ENCODE measurements around the gene NELFB. TPM values are rescaled to one million over a fixed set of nuclear protein-coding genes. Genes with fewer than 3 reads are reported as not detected.

NELFB gene
- total and polyA plus RNA-seq, 2 of the 4 experiments (the other 2 are of a cell fraction), result 36.9 to 66.0 TPM

DNA sequence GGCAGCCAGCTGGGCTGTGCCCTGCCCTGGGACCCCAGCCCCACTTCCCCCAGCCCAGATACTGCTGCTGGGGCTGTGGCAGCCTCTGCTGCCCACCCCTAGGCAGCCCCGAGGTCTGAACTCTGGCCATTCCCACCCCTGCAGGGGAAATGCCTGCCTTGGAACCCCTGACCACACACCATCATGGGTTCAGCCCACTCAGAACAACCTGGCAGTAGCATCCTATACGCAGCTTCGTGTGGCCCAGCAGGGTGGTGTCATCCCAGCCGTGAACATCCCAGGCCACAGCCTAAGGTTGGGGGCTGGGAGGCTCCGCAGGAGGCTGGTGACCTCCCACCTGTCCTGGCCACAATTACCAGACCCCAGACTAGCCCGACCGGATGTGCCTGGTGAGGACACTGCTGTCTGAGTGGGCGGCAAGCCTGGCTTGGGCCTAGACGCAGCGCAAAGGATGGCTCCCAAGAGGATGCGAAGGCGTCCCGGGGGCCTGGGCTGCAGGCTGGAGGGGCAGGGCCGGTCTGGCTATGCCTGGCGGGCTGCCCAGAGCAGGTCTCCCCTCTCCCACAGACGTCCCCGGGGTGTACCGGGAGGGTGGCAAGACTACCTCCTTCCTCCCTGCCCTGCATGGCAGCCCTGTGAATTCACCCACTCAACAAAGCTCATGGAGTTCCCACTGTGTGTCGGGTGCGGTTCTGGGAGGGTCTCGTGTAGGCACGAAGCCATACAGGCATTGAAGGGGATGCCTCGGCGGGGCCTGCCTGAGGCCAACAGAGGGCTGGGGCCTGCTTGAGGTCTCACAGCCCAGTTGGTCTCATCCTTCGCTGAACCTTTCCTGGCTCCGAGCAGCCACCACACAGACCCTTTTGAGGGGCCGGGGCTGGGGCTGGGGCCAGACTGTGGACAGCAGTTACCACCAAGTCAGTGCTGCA lies 25.9 kb upstream of the NELFB start:
- DNase-seq (no peak), ATAC-seq (ENCODE audit: low read depth) (no peak)
- no TSS peak for BruUV-seq (replicated peaks)
- Histone ChIP-seq H2BK15ac (ENCODE audit: low read depth, low read length) (no peak overlapping the region), H2AK9ac (replicated peaks; ENCODE audit: low read depth, low read length, poor library complexity) (no peak overlapping the region), H3K9me1 (ENCODE audit: insufficient read depth, low read length) (no peaks in the 10 kb centered on the region), H3K4me2 (ENCODE audit: low read depth, low read length) (no peak overlapping the region), H3K23ac (ENCODE audit: low read depth, low read length) (no peak overlapping the region), H3K18ac (ENCODE audit: low read depth, low read length) (no peak overlapping the region), H2AFZ (replicated peaks; ENCODE audit: low read length, poor library complexity) (no peak overlapping the region), H2AK5ac (ENCODE audit: low read depth, low read length) (no peak overlapping the region), H3K79me1 (ENCODE audit: low read depth in 1 of 2, low read length in 2 of 2) (no peaks in the 10 kb centered on the region), H3K27ac (ENCODE audit: insufficient read depth, low read length) (no peak overlapping the region), H3K4me1 (ENCODE audit: control insufficient read depth, insufficient read depth, low read length) (peaks cover 2% of the 10 kb centered on the region; the same call in 1 of the 2 replicates), H3K36me3 (ENCODE audit: control insufficient read depth, insufficient read depth, low read length) (no peaks in the 10 kb centered on the region), H2BK120ac (ENCODE audit: low read depth, low read length) (no peak overlapping the region), H3K4ac (ENCODE audit: low read depth, low read length) (no peak overlapping the region), H3K4me3 (ENCODE audit: insufficient read depth, low read depth, low read length) (no peak overlapping the region), H3K56ac (ENCODE audit: extremely low read depth, insufficient read depth, low read length) (no peak overlapping the region), H3K9ac (ENCODE audit: low read depth, low read length) (no peak overlapping the region), H3K27me3 (ENCODE audit: control insufficient read depth, insufficient read depth, low read length) (peaks cover 1% of the 10 kb centered on the region; the same call in 1 of the 2 replicates), H3K14ac (replicated peaks; ENCODE audit: low read depth, low read length) (no peak overlapping the region), H2BK5ac (ENCODE audit: low read depth, low read length, poor library complexity, severe bottlenecking) (no peak overlapping the region), H3K9me3 (ENCODE audit: control insufficient read depth, insufficient read depth, low read length) (no peaks in the 10 kb centered on the region), H2BK20ac (ENCODE audit: low read depth, low read length) (no peak overlapping the region), H4K20me1 (ENCODE audit: insufficient read depth, low read length) (no peaks in the 10 kb centered on the region), H4K91ac (ENCODE audit: insufficient read depth, low read depth, low read length) (no peak overlapping the region), H4K5ac (ENCODE audit: low read depth, low read length) (no peak overlapping the region), H4K8ac (ENCODE audit: low read depth in 2 of 2, low read length in 2 of 2) (no peak overlapping the region)
- 73% methylated on average over 3 of the region's 27 CpGs; no CpG with 5 or more reads in 1 of the 2 experiments for WGBS, 2 experiments (ENCODE audit: extremely low coverage in 2 of 2, insufficient read length in 1 of 2)
- ChIA-PET POLR2A (ENCODE audit: unreplicated experiment) (interaction anchor here (0.7 kb wide), 1 partner anchor 113 kb away, joined by 12 read pairs; no protein-coding TSS in a partner anchor), CTCF (no interaction called here)
- intact Hi-C loops (cut with micrococcal nuclease), result no loop called here
- TF ChIP-seq, protein P1, sequence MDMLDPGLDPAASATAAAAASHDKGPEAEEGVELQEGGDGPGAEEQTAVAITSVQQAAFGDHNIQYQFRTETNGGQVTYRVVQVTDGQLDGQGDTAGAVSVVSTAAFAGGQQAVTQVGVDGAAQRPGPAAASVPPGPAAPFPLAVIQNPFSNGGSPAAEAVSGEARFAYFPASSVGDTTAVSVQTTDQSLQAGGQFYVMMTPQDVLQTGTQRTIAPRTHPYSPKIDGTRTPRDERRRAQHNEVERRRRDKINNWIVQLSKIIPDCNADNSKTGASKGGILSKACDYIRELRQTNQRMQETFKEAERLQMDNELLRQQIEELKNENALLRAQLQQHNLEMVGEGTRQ (IDR thresholded peaks at IDR 0.05; ENCODE audit: low read depth, low read length), result no peak
- TF ChIP-seq MXI1 (IDR thresholded peaks at IDR 0.05; ENCODE audit: borderline replicate concordance, low read depth, low read length), result no peak
- no peak for TF ChIP-seq CHD1 (IDR thresholded peaks at IDR 0.05; ENCODE audit: low read depth, low read length)
- no peak for TF ChIP-seq NFE2L2 (IDR thresholded peaks at IDR 0.05; ENCODE audit: low read depth, low read length)
- TF ChIP-seq, protein P2, sequence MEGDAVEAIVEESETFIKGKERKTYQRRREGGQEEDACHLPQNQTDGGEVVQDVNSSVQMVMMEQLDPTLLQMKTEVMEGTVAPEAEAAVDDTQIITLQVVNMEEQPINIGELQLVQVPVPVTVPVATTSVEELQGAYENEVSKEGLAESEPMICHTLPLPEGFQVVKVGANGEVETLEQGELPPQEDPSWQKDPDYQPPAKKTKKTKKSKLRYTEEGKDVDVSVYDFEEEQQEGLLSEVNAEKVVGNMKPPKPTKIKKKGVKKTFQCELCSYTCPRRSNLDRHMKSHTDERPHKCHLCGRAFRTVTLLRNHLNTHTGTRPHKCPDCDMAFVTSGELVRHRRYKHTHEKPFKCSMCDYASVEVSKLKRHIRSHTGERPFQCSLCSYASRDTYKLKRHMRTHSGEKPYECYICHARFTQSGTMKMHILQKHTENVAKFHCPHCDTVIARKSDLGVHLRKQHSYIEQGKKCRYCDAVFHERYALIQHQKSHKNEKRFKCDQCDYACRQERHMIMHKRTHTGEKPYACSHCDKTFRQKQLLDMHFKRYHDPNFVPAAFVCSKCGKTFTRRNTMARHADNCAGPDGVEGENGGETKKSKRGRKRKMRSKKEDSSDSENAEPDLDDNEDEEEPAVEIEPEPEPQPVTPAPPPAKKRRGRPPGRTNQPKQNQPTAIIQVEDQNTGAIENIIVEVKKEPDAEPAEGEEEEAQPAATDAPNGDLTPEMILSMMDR (conservative IDR thresholded peaks at IDR 0.05; ENCODE audit: low read depth, low read length), result no peak
- TF ChIP-seq, protein P3, sequence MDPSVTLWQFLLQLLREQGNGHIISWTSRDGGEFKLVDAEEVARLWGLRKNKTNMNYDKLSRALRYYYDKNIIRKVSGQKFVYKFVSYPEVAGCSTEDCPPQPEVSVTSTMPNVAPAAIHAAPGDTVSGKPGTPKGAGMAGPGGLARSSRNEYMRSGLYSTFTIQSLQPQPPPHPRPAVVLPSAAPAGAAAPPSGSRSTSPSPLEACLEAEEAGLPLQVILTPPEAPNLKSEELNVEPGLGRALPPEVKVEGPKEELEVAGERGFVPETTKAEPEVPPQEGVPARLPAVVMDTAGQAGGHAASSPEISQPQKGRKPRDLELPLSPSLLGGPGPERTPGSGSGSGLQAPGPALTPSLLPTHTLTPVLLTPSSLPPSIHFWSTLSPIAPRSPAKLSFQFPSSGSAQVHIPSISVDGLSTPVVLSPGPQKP (IDR thresholded peaks at IDR 0.05; ENCODE audit: borderline replicate concordance, low read depth, low read length), result no peak
- no peak for TF ChIP-seq BHLHE40 (IDR thresholded peaks at IDR 0.05; ENCODE audit: low read depth, low read length)
- no peak for TF ChIP-seq RCOR1 (IDR thresholded peaks at IDR 0.05; ENCODE audit: insufficient replicate concordance, low read length)
- TF ChIP-seq MAZ (IDR thresholded peaks at IDR 0.05; ENCODE audit: borderline replicate concordance, low read depth, low read length), result no peak
- no peak for TF ChIP-seq FOS (IDR thresholded peaks at IDR 0.05; ENCODE audit: low read depth, low read length)
- dilution Hi-C loops (cut with HindIII; ENCODE audit: low sequenced_read_pairs, unreplicated experiment), result no loop called here
- in situ Hi-C loops (cut with MboI; ENCODE audit: low sequenced_read_pairs), result loop anchor here (5.0 kb wide), 1 partner anchor 107 kb away; no protein-coding TSS in a partner anchor

Data from IMR-90 (cell line).